HepG2 (cell line): ENCODE data around the gene FMC1. TPM values are rescaled to one million over a fixed set of nuclear protein-coding genes. Genes with fewer than 3 reads are reported as not detected.
A peak's percentile ranks its signal among the peaks of the same experiment; 100 is the strongest.

Experiments used
- ARID4A ChIP-seq: sonication (generic); formaldehyde crosslinking; IDR thresholded peaks from 2 replicates; pipeline ENCODE4 v1.5.0; 2020; ENCODE audit warnings: mild to moderate bottlenecking, missing genetic modification reagents, borderline replicate concordance
- HINFP ChIP-seq: sonication (generic); formaldehyde crosslinking; IDR thresholded peaks from 2 replicates; pipeline ENCODE4 v1.4.0; 2020; ENCODE audit warnings: low read depth, mild to moderate bottlenecking, missing genetic modification reagents
- HMGXB4 ChIP-seq, 2 experiments: sonication (generic) in 1 of 2; formaldehyde crosslinking in 1 of 2; IDR thresholded peaks; 2 replicates each; pipeline versions ENCODE4 v1.4.0 to v1.6.1; 2018 to 2020; ENCODE audit warnings: missing genetic modification reagents in 2 of 2, borderline replicate concordance in 1 of 2, low read depth in 1 of 2, mild to moderate bottlenecking in 1 of 2, missing biosample characterization in 1 of 2
- RAD21 ChIP-seq: fragments of 450-650 bp; formaldehyde crosslinking; IDR thresholded peaks from 2 replicates; pipeline ENCODE4 v1.5.0; 2020; ENCODE audit warnings: mild to moderate bottlenecking
- ZHX2 ChIP-seq, 2 experiments: sonication (generic) in 1 of 2; formaldehyde crosslinking in 1 of 2; IDR thresholded peaks; 2 replicates each; pipeline versions ENCODE4 v1.6.1 to v1.9.0; 2014 to 2022; ENCODE audit warnings: antibody characterized with exemption in 1 of 2, borderline replicate concordance in 1 of 2, inconsistent platforms in 1 of 2, low read depth in 1 of 2, missing genetic modification reagents in 1 of 2
- ZIK1 ChIP-seq: sonication (generic); formaldehyde crosslinking; IDR thresholded peaks from 2 replicates; pipeline ENCODE4 v1.5.0; 2020; ENCODE audit warnings: mild to moderate bottlenecking, low read depth, missing genetic modification reagents, borderline replicate concordance
- ZNF354B ChIP-seq: sonication (generic); formaldehyde crosslinking; IDR thresholded peaks from 2 replicates; pipeline ENCODE4 v1.8.0; 2022; ENCODE audit warnings: mild to moderate bottlenecking, missing genetic modification reagents
- ZNF598 ChIP-seq: sonication (generic); formaldehyde crosslinking; IDR thresholded peaks from 2 replicates; pipeline ENCODE4 v1.5.1; 2020; ENCODE audit warnings: mild to moderate bottlenecking, missing genetic modification reagents, borderline replicate concordance
- ZNF614 ChIP-seq: IDR thresholded peaks from 2 replicates; pipeline ENCODE4 v1.6.1; 2018; ENCODE audit warnings: missing biosample characterization, missing genetic modification reagents, inconsistent platforms, borderline replicate concordance
- ZNF777 ChIP-seq: sonication (generic); formaldehyde crosslinking; IDR thresholded peaks from 2 replicates; pipeline ENCODE4 v1.4.0; 2020; ENCODE audit warnings: missing genetic modification reagents
- ZNF879 ChIP-seq: sonication (generic); formaldehyde crosslinking; IDR thresholded peaks from 2 replicates; pipeline ENCODE4 v1.8.1; 2023; ENCODE audit warnings: missing genetic modification reagents
- ZSCAN12 ChIP-seq: sonication (generic); formaldehyde crosslinking; IDR thresholded peaks from 2 replicates; pipeline ENCODE4 v1.9.0; 2021; ENCODE audit warnings: mild to moderate bottlenecking, missing genetic modification reagents
- polyA plus RNA-seq, 8 experiments: library from polyadenylated mRNA; depleted of rRNA in 3 of 8; stranded (reverse) in 7 of 8; unstranded in 1 of 8; fragments of >200 nt; fragmentation: Illumina TruSeq in 4 of 8; extraction: Trizol in 4 of 8; gene quantifications; 2 replicates each; pipeline versions ENCODE4 v1.2.1 to v1.2.3, GENCODE V29; 2011 to 2016; ENCODE audit warnings: low read depth in 4 of 8, missing spikeins in 1 of 8, mixed read lengths in 1 of 8; ENCODE audit not compliant: insufficient read depth in 1 of 8
- total RNA-seq, 5 experiments: library from RNA; depleted of rRNA; stranded (reverse); fragments of >200 nt; fragmentation: Illumina TruSeq; extraction: Trizol; gene quantifications; 2 replicates each; pipeline ENCODE4 v1.2.3, GENCODE V29; 2016; ENCODE audit warnings: low read depth in 1 of 5

The FMC1 gene
- total and polyA plus RNA-seq, 2 of the 13 experiments (the other 11 are each of a cell fraction or from before 2014, with no cell fraction given) = 39.2 to 50.7 TPM

GRCh38 chr7:139341058-139341775 is at the start of gene FMC1 (continued):
- TF ChIP-seq ZHX2 (IDR thresholded peaks at IDR 0.05; ENCODE audit: low read depth) = peak; percentile 57; the same call in 1 of the 2 replicates
- no peak for TF ChIP-seq ZHX2 (CRISPR knock-in tag; IDR thresholded peaks at IDR 0.05; ENCODE audit: borderline replicate concordance)
- peak; percentile 37; the same call in 1 of the 2 replicates for TF ChIP-seq ZNF614 (CRISPR knock-in tag)
- peak; percentile 59; the same call in 1 of the 2 replicates for TF ChIP-seq ARID4A (CRISPR knock-in tag)
- TF ChIP-seq HINFP (CRISPR knock-in tag) = peak; percentile 88
- 0 out of 2 replicates have a peak, but pooled peaks have one; percentile 17 for TF ChIP-seq ZNF879 (CRISPR knock-in tag)
- 0 out of 2 replicates have a peak, but pooled peaks have one; percentile 50 for TF ChIP-seq ZNF354B (CRISPR knock-in tag)
- peak; percentile 47; the same call in 1 of the 2 replicates for TF ChIP-seq ZNF598 (CRISPR knock-in tag)
- peak; percentile 79 to 91; a peak in 3 of 4 replicates for TF ChIP-seq HMGXB4 (CRISPR knock-in tag; IDR thresholded peaks at IDR 0.05; ENCODE audit: borderline replicate concordance in 1 of 2, low read depth in 1 of 2)
- no peak for TF ChIP-seq ZNF777 (CRISPR knock-in tag)
- 0 out of 2 replicates have a peak, but pooled peaks have one; percentile 33 for TF ChIP-seq ZSCAN12 (CRISPR knock-in tag)
- 0 out of 2 replicates have a peak, but pooled peaks have one; percentile 30 for TF ChIP-seq RAD21
- TF ChIP-seq ZIK1 (CRISPR knock-in tag) = 0 out of 2 replicates have a peak, but pooled peaks have one; percentile 58
